Effector memory CD4-positive, alpha-beta T cell (primary cell): ENCODE results near the gene HECTD4.
"Not testable (repeated sequence)": the region's sequence is repeated elsewhere in the genome, so short reads cannot be mapped to it uniquely, and the experiment has no call there.

Experiments
- DNase-seq, 3 donors: peaks; one replicate each; pipeline ENCODE4 v3.0.0-alpha.2; 2020
- H3K27ac ChIP-seq: 2 replicates; pipeline ENCODE4 v1.7.0; 2013; ENCODE audit warnings: mild to moderate bottlenecking, low read length, moderate library complexity; ENCODE audit not compliant: insufficient read depth, poor library complexity, severe bottlenecking
- H3K27me3 ChIP-seq: replicated peaks from 2 replicates; pipeline ENCODE4 v1.7.0; 2013; ENCODE audit warnings: mild to moderate bottlenecking, low read length; ENCODE audit not compliant: insufficient read depth, control insufficient read depth, poor library complexity, severe bottlenecking
- H3K36me3 ChIP-seq: 2 replicates; pipeline ENCODE4 v1.7.0; 2013; ENCODE audit warnings: mild to moderate bottlenecking, low read length, moderate library complexity; ENCODE audit not compliant: control insufficient read depth, insufficient read depth
- H3K4me1 ChIP-seq: 2 replicates; pipeline ENCODE4 v1.7.0; 2013; ENCODE audit warnings: low read length, mild to moderate bottlenecking; ENCODE audit not compliant: control insufficient read depth, insufficient read depth, poor library complexity, severe bottlenecking
- H3K4me3 ChIP-seq: 2 replicates; pipeline ENCODE4 v1.7.0; 2013; ENCODE audit warnings: low read length, low read depth, mild to moderate bottlenecking; ENCODE audit not compliant: insufficient read depth, poor library complexity, severe bottlenecking
- H3K9me3 ChIP-seq: 2 replicates; pipeline ENCODE4 v1.7.0; 2013; ENCODE audit warnings: mild to moderate bottlenecking, low read length, moderate library complexity; ENCODE audit not compliant: control insufficient read depth

HECTD4 gene

GRCh38 chr12:112359290-112359689 is 22.9 kb downstream of the HECTD4 start:
- H3K27me3 ChIP-seq, result no peaks in the 10 kb centered on the region
- no peaks in the 10 kb centered on the region for H3K9me3 ChIP-seq
- no peak overlapping the region for H3K4me3 ChIP-seq
- no peak overlapping the region for H3K27ac ChIP-seq
- no peaks in the 10 kb centered on the region for H3K36me3 ChIP-seq
- DNase-seq, result no peak
- no peaks in the 10 kb centered on the region for H3K4me1 ChIP-seq

GRCh38 chr12:112357214-112357613 is 25.0 kb downstream of the HECTD4 start:
- H3K36me3 ChIP-seq, result no peaks in the 10 kb centered on the region
- no peaks in the 10 kb centered on the region for H3K27me3 ChIP-seq
- no peak overlapping the region for H3K27ac ChIP-seq
- H3K4me3 ChIP-seq, result no peak overlapping the region
- no peak for DNase-seq
- no peaks in the 10 kb centered on the region for H3K4me1 ChIP-seq
- H3K9me3 ChIP-seq, result no peaks in the 10 kb centered on the region

GRCh38 chr12:112354399-112354798 is 27.8 kb downstream of the HECTD4 start:
- no peaks in the 10 kb centered on the region for H3K27me3 ChIP-seq
- no peaks in the 10 kb centered on the region for H3K9me3 ChIP-seq
- DNase-seq, result no peak
- no peak overlapping the region for H3K4me3 ChIP-seq
- no peaks in the 10 kb centered on the region for H3K4me1 ChIP-seq
- H3K36me3 ChIP-seq, result no peaks in the 10 kb centered on the region
- no peak overlapping the region for H3K27ac ChIP-seq

- Histone ChIP-seq H3K27ac (no peak overlapping the region), H3K4me1 (no peaks in the 10 kb centered on the region), H3K27me3 (no peaks in the 10 kb centered on the region), H3K9me3 (no peaks in the 10 kb centered on the region), H3K4me3 (no peak overlapping the region), H3K36me3 (no peaks in the 10 kb centered on the region)
- DNase-seq, result no peak
Observed at GRCh38 chr12:112353393-112353792, 28.8 kb downstream of the HECTD4 start.

GRCh38 chr12:112352921-112353320 is 29.3 kb downstream of the HECTD4 start:
- H3K27me3 ChIP-seq, result no peaks in the 10 kb centered on the region
- H3K27ac ChIP-seq, result no peak overlapping the region
- no peak overlapping the region for H3K4me3 ChIP-seq
- H3K9me3 ChIP-seq, result no peaks in the 10 kb centered on the region
- H3K4me1 ChIP-seq, result no peaks in the 10 kb centered on the region
- H3K36me3 ChIP-seq, result no peaks in the 10 kb centered on the region
- DNase-seq, result no peak

- Histone ChIP-seq H3K27me3 (no peaks in the 10 kb centered on the region), H3K4me3 (no peak overlapping the region), H3K9me3 (no peaks in the 10 kb centered on the region), H3K27ac (no peak overlapping the region), H3K36me3 (no peaks in the 10 kb centered on the region), H3K4me1 (no peaks in the 10 kb centered on the region)
- no peak for DNase-seq
Observed at GRCh38 chr12:112350593-112351592, 31.3 kb downstream of the HECTD4 start.

GRCh38 chr12:112349431-112349830 is 32.8 kb downstream of the HECTD4 start:
- no peak for DNase-seq
- H3K27ac ChIP-seq, result no peak overlapping the region
- H3K4me3 ChIP-seq, result no peak overlapping the region
- no peaks in the 10 kb centered on the region for H3K27me3 ChIP-seq
- H3K36me3 ChIP-seq, result no peaks in the 10 kb centered on the region
- H3K9me3 ChIP-seq, result no peaks in the 10 kb centered on the region
- H3K4me1 ChIP-seq, result no peaks in the 10 kb centered on the region

GRCh38 chr12:112348926-112349325 is 33.3 kb downstream of the HECTD4 start:
- not testable (repeated sequence) for H3K27me3 ChIP-seq, H3K4me3 ChIP-seq, H3K4me1 ChIP-seq, H3K36me3 ChIP-seq, DNase-seq, H3K27ac ChIP-seq, H3K9me3 ChIP-seq

GRCh38 chr12:112347581-112347982 is 34.6 kb downstream of the HECTD4 start:
- no peak overlapping the region for H3K27ac ChIP-seq
- no peaks in the 10 kb centered on the region for H3K36me3 ChIP-seq
- H3K27me3 ChIP-seq, result no peaks in the 10 kb centered on the region
- no peak overlapping the region for H3K4me3 ChIP-seq
- no peak for DNase-seq
- H3K9me3 ChIP-seq, result no peaks in the 10 kb centered on the region
- no peaks in the 10 kb centered on the region for H3K4me1 ChIP-seq

GRCh38 chr12:112346194-112346593 is 36.0 kb downstream of the HECTD4 start:
- Histone ChIP-seq H3K27ac (no peak overlapping the region), H3K9me3 (no peaks in the 10 kb centered on the region), H3K27me3 (no peaks in the 10 kb centered on the region), H3K4me1 (no peaks in the 10 kb centered on the region), H3K4me3 (no peak overlapping the region), H3K36me3 (no peaks in the 10 kb centered on the region)
- DNase-seq, result no peak
